ENCODE data around the gene C19orf25.

GRCh38 chr19:1516395-1516753 is 37.4 kb upstream of the C19orf25 start:
- TF ChIP-seq CTCF (conservative IDR thresholded peaks at IDR 0.05) (no peak), ZFX (IDR thresholded peaks at IDR 0.05) (no peak)
